A172 (cell line): Measurements from ENCODE around the gene RPTOR. TPM values are rescaled to one million over a fixed set of nuclear protein-coding genes. Genes with fewer than 3 reads are reported as not detected.
"Not testable (repeated sequence)": the region's sequence is repeated elsewhere in the genome, so short reads cannot be mapped to it uniquely, and the experiment has no call there.

Experiments used
- DNase-seq: peaks from one replicate; pipeline ENCODE4 v3.0.0-alpha.2; 2015; ENCODE audit warnings: low spot score
- total RNA-seq: library from RNA; depleted of rRNA; stranded (reverse); fragments of >200 nt; shearing (Covaris generic); gene quantifications from 2 replicates; pipeline ENCODE4 v1.2.3, GENCODE V29; 2014

Gene RPTOR
- total RNA-seq, 1 experiment from 2014 or later: 20.7 TPM

DNA sequence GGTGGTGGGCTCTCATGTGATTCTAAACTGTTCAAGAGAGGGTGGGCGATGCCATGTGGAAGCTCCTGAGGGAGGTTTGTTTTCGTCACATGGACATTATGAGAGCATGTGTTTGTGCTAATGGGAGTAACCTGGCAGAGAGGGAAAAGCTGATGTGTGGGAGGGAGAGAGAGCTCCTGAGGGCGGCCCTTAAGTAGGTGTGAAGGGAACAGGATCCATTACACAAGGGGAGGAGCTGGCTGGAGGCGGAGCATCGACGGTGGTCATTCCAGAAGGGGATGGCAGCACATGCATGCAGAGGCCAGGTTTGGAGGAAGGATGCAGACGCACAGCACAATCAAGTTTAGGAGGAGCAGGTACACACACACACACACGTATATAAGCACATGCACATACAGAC lies 197.5 kb downstream of the RPTOR start:
- DNase-seq: no peak

DNA sequence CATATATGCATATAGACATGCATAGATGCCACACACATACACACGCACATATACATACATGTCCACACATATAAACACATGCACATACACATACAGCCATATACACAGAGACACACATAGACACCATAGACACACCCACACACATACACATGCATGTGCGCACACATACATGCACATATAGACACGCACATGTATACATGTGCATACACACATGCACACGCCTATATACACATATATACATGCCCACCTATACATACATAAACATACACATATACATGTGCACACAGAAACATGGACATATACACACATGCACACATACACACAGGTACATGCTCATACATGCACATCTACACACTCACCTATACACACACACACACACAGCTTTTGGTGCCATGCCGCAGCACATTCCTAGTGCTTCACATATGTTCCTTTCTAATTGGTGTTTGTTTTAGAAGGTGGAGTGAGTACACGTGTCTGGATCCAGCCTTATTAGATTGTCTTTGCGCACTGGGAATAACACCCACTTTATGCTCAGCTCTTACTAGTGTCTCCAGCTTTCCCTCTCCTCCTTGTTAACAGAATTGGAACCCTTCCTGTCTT lies 198.0 kb downstream of the RPTOR start:
- DNase-seq: no peak

DNA sequence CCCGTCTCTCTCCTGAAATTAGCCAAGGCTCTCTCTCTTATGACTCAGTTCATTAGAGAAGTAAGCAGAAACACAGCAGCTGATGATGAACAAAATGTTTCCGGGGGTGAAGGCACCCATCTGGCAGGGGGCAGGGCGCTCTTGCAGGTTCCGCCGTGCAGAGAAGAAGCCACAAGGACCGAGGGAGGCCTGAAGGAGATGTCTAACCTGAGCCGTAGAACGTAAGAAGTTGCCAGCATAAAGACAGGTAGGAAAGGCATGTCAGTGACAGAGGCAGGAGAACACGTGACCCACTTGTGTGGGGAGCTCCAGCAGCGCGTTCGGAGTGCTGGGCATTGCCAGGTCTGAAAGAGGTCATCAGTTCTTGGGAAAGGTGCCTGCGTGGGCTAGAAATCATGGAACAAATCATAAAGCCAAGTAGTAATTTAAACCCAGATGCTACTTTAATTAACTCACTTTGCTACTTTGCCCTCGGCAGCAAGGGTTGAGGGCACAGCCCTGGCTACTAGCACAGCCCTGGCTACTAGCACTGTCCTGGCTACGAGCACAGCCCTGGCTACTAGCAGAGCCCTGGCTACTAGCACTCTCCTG lies 198.6 kb downstream of the RPTOR start:
- DNase-seq: no peak

DNA sequence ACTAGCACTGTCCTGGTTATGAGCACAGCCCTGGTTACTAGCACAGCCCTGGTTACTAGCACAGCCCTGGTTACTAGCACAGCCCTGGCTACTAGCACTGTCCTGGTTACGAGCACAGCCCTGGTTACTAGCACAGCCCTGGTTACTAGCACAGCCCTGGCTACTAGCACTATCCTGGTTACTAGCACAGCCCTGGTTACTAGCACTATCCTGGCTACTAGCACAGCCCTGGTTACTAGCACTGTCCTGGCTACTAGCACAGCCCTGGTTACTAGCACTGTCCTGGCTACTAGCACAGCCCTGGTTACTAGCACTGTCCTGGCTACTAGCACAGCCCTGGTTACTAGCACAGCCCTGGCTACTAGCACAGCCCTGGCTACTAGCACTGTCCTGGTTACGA lies 199.3 kb downstream of the RPTOR start:
- not testable (repeated sequence) for DNase-seq

DNA sequence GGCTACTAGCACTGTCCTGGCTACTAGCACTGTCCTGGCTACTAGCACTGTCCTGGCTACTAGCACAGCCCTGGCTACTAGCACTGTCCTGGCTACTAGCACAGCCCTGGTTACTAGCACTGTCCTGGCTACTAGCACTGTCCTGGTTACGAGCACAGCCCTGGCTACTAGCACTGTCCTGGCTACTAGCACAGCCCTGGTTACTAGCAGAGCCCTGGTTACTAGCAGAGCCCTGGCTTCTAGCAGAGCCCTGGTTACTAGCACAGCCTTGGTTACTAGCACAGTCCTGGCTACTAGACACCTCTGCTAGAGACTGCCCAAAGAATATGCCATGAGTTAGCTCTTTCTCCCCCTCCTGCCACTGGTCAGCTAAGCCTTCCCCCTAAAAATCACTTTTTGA lies 200.1 kb downstream of the RPTOR start:
- DNase-seq: not testable (repeated sequence)

- no peak for DNase-seq
Observed at GRCh38 chr17:80745183-80745582, 200.5 kb downstream of the RPTOR start.

GRCh38 chr17:80746262-80746935 lies 201.8 kb downstream of the RPTOR start:
- no peak for DNase-seq

DNA sequence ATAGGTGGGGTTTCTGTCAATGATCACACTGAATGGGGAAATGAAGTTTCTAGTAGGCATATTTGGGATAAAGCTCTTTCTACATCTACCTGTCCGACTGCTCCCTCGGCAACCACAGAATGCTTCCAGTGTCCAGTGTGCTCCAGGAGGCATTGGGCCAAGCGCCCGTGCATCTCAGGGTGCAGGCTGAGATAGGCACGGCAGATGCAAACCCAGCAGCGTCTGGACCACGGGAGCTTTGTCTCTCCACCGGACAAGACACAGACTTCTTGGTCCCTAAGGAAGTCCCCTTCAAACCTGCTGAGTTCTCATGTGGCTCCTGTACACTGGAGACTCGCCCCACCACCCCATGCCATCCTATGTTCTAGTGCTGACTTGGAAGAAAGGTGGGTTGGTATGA lies 202.8 kb downstream of the RPTOR start:
- DNase-seq: no peak

DNA sequence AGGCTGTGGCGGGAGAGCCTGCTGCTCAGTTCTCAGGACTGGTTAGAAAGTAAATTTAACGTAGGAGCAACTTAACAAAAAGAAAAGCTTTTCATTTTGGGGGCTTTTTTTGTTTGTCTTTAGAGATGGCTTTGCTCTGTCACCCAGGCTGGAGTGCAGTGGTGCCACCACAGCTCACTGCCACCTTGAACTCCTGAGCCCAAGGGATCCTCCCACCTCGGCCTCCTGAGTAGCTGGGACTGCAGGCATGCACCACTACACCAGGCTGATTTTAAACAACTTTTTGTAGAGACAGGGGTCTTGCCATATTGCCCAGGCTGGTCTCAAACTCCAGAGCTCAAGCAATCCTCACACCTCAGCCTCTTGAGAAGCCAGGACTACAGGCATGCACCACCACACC lies 205.0 kb downstream of the RPTOR start:
- no peak for DNase-seq

- DNase-seq: no peak
Observed at GRCh38 chr17:80750263-80750662, 205.6 kb downstream of the RPTOR start.

GRCh38 chr17:80751070-80751945 lies 206.7 kb downstream of the RPTOR start:
- DNase-seq: no peak

DNA sequence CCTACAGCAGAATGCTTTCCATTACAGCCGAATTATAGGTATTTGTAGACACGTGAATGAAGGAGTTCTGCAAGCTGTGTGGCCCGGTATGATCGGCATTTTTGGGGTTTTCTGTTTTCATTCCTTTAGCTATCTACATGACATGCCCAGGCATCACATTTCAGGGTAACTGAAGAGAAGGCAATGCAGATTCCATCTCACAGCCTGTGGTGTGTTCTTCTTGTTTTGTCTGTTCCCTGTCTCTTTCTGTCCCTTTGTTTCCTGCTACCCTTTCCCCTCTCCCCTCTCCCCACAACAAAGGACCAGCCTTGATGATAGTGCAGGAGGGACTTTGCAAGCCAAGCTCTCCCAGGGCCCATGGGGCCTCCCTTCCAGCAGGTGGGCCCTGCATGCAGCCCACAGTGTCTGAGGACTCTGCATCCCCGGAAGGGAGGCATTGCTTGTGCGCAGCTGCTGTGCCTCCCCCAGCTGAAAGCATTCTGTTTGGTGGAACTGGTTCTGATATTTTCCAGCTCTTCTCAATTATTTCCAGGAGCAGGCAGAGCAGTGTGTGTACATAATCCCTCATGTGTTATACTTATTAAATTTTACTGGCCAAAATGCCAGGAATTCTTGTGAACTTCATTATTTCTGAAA lies 207.4 kb downstream of the RPTOR start:
- DNase-seq: no peak

- no peak for DNase-seq
Observed at GRCh38 chr17:80753685-80754345, 209.2 kb downstream of the RPTOR start.

- no peak for DNase-seq
Observed at GRCh38 chr17:80754846-80755245, 210.2 kb downstream of the RPTOR start.

DNA sequence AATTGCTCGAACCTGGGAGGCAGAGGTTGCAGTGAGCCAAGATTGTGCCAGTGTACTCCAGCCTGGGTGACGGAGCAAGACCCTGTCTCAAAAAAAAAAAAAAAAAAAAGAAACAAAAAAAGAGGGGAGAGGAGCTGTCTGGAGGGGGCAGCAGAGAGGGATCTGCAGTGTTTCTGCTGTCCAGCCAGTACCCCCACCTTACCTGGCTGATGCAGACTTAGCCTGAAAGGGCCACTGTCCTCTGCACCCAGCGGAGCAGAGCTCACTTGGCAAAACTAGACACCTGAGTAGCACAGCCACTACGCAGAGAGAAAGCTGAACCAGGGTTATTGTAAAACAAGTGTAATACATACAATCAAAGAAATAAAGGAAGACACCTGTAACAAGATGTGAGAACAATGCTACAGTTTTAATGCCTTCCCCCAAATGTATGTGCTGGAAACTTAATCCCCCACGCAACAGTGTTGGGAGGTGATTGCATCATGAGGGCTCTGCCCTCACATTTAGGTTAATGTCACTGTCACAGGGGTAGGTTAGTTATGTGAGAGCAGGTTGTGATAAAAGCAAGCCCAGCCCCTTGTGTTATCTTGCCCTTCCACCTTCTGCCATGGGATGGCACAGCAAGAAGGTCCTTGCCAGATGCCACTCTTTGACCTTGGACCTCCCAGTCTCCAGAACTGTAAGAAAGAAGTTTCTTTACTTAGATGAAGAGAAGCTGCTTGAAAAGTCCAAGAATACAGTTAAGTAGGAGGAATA lies 211.2 kb downstream of the RPTOR start:
- no peak for DNase-seq

DNA sequence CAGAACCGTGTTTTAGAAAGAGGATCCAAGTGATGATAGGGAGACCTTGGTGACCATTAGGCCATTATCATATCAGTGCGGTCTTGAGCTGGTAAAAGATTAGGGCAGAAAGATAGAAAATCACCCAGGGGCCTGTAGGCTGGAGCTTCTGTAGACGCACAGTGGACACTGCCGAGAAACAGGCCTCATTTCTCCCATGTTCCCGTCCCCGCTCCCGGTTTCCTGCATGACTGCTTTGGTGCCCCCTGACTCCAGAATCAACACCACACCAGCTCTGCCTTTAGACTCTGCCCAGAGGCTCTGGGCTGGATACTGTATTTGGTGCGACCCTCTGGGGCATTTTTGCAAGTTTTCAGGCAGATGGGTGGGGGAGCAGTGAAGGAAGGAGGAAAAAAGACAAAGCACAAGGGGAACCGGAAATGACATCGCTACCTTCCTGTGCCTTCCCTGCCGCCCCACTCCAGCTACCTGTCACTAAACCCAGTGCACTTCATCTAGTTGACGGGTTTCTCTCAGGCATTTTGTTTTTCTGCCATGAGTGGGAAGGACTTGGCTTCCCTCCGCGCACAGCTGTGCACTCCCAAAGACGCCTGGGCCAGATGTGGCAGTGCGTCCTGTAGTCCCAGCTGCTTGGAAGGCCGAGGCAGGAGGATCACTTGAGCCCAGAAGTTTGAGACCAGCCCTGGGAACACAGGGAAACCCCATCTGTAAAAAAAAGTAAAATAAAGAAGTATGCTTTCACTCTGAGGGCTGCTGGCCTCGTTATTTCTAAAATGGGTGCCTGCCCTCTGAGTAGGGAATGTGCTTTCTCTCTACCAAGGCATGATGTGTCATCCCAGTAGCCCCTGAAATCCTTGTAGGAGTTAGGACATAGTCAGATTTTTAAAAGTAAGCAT lies 214.1 kb downstream of the RPTOR start:
- no peak for DNase-seq

DNA sequence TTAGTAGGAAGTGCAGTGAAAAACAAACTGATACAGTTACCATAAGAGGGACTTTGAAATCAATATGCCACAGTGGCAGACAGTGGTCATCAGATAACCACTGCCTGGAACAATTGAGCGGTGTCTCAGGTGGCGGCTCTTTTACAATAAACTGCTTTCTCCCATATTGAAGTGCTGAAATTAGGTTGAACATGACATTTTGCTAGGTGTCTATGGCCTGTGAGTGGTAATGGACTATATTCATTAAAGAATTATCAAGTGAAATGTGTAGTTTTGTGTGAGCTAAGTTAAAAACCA lies 214.7 kb downstream of the RPTOR start:
- no peak for DNase-seq

GRCh38 chr17:80760511-80760911 lies 215.9 kb downstream of the RPTOR start:
- peak; percentile 56 for DNase-seq

- DNase-seq: peak; percentile 93
Observed at GRCh38 chr17:80761110-80761871, 216.7 kb downstream of the RPTOR start.
